ENCODE measurements around the gene ADARB2. TPM values are rescaled to one million over a fixed set of nuclear protein-coding genes. Genes with fewer than 3 reads are reported as not detected.

Gene ADARB2
- total RNA-seq, 1 donor from 2014 or later, result not detected

- DNase-seq (ENCODE audit: low read depth, low spot score), result no peak
Measured at GRCh38 chr10:1184541-1185430, 552.5 kb downstream of the ADARB2 start.

- DNase-seq (ENCODE audit: low read depth, low spot score), result no peak
Measured at GRCh38 chr10:1183701-1184100, 553.6 kb downstream of the ADARB2 start.

GRCh38 chr10:1183033-1183396 is 554.3 kb downstream of the ADARB2 start:
- no peak for DNase-seq (ENCODE audit: low read depth, low spot score)

GRCh38 chr10:1182280-1183032 is 554.9 kb downstream of the ADARB2 start:
- no peak for DNase-seq (ENCODE audit: low read depth, low spot score)

- DNase-seq (ENCODE audit: low read depth, low spot score), result no peak
Measured at GRCh38 chr10:1180836-1181235, 556.5 kb downstream of the ADARB2 start.

- no peak for DNase-seq (ENCODE audit: low read depth, low spot score)
Measured at GRCh38 chr10:1180071-1180730, 557.1 kb downstream of the ADARB2 start.

- no peak for DNase-seq (ENCODE audit: low read depth, low spot score)
Measured at GRCh38 chr10:1179346-1180070, 557.8 kb downstream of the ADARB2 start.

GRCh38 chr10:1178506-1178905 is 558.8 kb downstream of the ADARB2 start:
- DNase-seq (ENCODE audit: low read depth, low spot score), result no peak

GRCh38 chr10:1177936-1178335 is 559.4 kb downstream of the ADARB2 start:
- no peak for DNase-seq (ENCODE audit: low read depth, low spot score)

- DNase-seq (ENCODE audit: low read depth, low spot score), result no peak
Measured at GRCh38 chr10:1175956-1176565, 561.3 kb downstream of the ADARB2 start.

- DNase-seq (ENCODE audit: low read depth, low spot score), result no peak
Measured at GRCh38 chr10:1174022-1174421, 563.3 kb downstream of the ADARB2 start.

GRCh38 chr10:1173091-1173490 is 564.2 kb downstream of the ADARB2 start:
- no peak for DNase-seq (ENCODE audit: low read depth, low spot score)

- no peak for DNase-seq (ENCODE audit: low read depth, low spot score)
Measured at GRCh38 chr10:1172256-1172984, 564.9 kb downstream of the ADARB2 start.

- no peak for DNase-seq (ENCODE audit: low read depth, low spot score)
Measured at GRCh38 chr10:1171586-1171985, 565.7 kb downstream of the ADARB2 start.

GRCh38 chr10:1171182-1171581 is 566.1 kb downstream of the ADARB2 start:
- no peak for DNase-seq (ENCODE audit: low read depth, low spot score)

GRCh38 chr10:1170867-1171180 is 566.5 kb downstream of the ADARB2 start:
- no peak for DNase-seq (ENCODE audit: low read depth, low spot score)

GRCh38 chr10:1169981-1170866 is 567.1 kb downstream of the ADARB2 start:
- no peak for DNase-seq (ENCODE audit: low read depth, low spot score)

GRCh38 chr10:1169186-1169885 is 568.0 kb downstream of the ADARB2 start:
- no peak for DNase-seq (ENCODE audit: low read depth, low spot score)

- DNase-seq (ENCODE audit: low read depth, low spot score), result no peak
Measured at GRCh38 chr10:1168763-1169162, 568.6 kb downstream of the ADARB2 start.
